A549 treated with RU486 at 1 μM for 4 hours (cell line): ENCODE measurements around the gene CLPTM1. TPM values are rescaled to one million over a fixed set of nuclear protein-coding genes. Genes with fewer than 3 reads are reported as not detected.

ENCODE experiments used
- total RNA-seq: library from RNA; stranded (reverse); fragments of 200-300 nt; extraction: Qiagen RNA extraction; gene quantifications from 5 replicates; pipeline ENCODE4 v1.2.3, GENCODE V29; 2022; ENCODE audit warnings: low read depth

CLPTM1 gene
- total RNA-seq: 128 to 186 TPM (median 177 TPM) in 5 replicates

GRCh38 chr19:44954649-44955504, at the start of gene CLPTM1:
Gene CLPTM1 (plus strand): TSS chr19:44955380. CDS start chr19:44955396, 16 bp downstream.

GRCh38 chr19:44905437-44906160, 49.6 kb upstream of the CLPTM1 start, which contains the start of gene APOE:
Gene APOE (plus strand): TSS chr19:44905796. CDS start chr19:44906625, 829 bp downstream.

GRCh38 chr19:44914433-44915206, 40.6 kb upstream of the CLPTM1 start, which contains the start of gene APOC1:
Gene APOC1 (plus strand): TSS chr19:44914608. CDS start chr19:44914892, 284 bp downstream.

GRCh38 chr19:44942067-44942571, 13.1 kb upstream of the CLPTM1 start, which contains the start of gene APOC4:
Gene APOC4 (plus strand): TSS chr19:44942237. CDS start chr19:44942278, 41 bp downstream.

GRCh38 chr19:45001087-45001739, 46.0 kb downstream of the CLPTM1 start, which contains the start of gene RELB:
Gene RELB (plus strand): TSS chr19:45001464. CDS start chr19:45001580, 116 bp downstream.

GRCh38 chr19:45038931-45039893, 84.0 kb downstream of the CLPTM1 start, which contains the start of gene CLASRP:
Gene CLASRP (plus strand): TSS chr19:45039045. CDS start chr19:45040213, 1,168 bp downstream.

Other genes starting within 250 kb of the CLPTM1 start
- 48.8 to 104 TPM (median 82.2 TPM) in 5 replicates for gene BCL3, start 206.7 kb upstream of the CLPTM1 start, total RNA-seq
- 0.09 TPM in 1 of 5 replicates, not detected in the others for gene CBLC, start 177.5 kb upstream of the CLPTM1 start, total RNA-seq
- 60.0 to 93.5 TPM (median 80.5 TPM) in 5 replicates for gene BCAM, start 146.3 kb upstream of the CLPTM1 start, total RNA-seq
- 74.0 to 90.3 TPM (median 81.2 TPM) in 5 replicates for gene NECTIN2, start 109.1 kb upstream of the CLPTM1 start, total RNA-seq
- gene TOMM40, start 64.1 kb upstream of the CLPTM1 start, total RNA-seq: 191 to 268 TPM (median 252 TPM) in 5 replicates
- gene APOE, start 49.6 kb upstream of the CLPTM1 start, total RNA-seq: 10.9 to 21.6 TPM (median 15.6 TPM) in 5 replicates
- 102 to 147 TPM (median 119 TPM) in 5 replicates for gene APOC1, start 40.8 kb upstream of the CLPTM1 start, total RNA-seq
- gene APOC4, start 13.1 kb upstream of the CLPTM1 start, total RNA-seq: not detected in 5 replicates
- gene APOC2, start 9.3 kb upstream of the CLPTM1 start, total RNA-seq: not detected in 5 replicates
- 33.4 to 57.6 TPM (median 51.4 TPM) in 5 replicates for gene RELB, start 46.1 kb downstream of the CLPTM1 start, total RNA-seq
- gene CLASRP, start 83.7 kb downstream of the CLPTM1 start, total RNA-seq: 45.2 to 77.0 TPM (median 76.3 TPM) in 5 replicates
- gene ZNF296, start 121.1 kb downstream of the CLPTM1 start, total RNA-seq: 6.5 to 11.0 TPM (median 10.4 TPM) in 5 replicates
- gene GEMIN7, start 123.9 kb downstream of the CLPTM1 start, total RNA-seq: 80.4 to 92.3 TPM (median 84.4 TPM) in 5 replicates
- gene PPP1R37, start 137.8 kb downstream of the CLPTM1 start, total RNA-seq: 20.7 to 33.8 TPM (median 30.5 TPM) in 5 replicates
- 0.08 to 0.13 TPM (median 0.08 TPM) in 5 replicates for gene NKPD1, start 205.6 kb downstream of the CLPTM1 start, total RNA-seq
- gene TRAPPC6A, start 222.9 kb downstream of the CLPTM1 start, total RNA-seq: 31.7 to 46.6 TPM (median 38.0 TPM) in 5 replicates
- 10.0 to 18.3 TPM (median 14.8 TPM) in 5 replicates for gene BLOC1S3, start 223.4 kb downstream of the CLPTM1 start, total RNA-seq